CD4-positive, alpha-beta memory T cell (primary cell): ENCODE measurements around the gene NUDT16L1. TPM values are rescaled to one million over a fixed set of nuclear protein-coding genes. Genes with fewer than 3 reads are reported as not detected.

ENCODE experiments used
- CTCF ChIA-PET: fragments of 350-600 bp; sonication (Branson Sonifier 250); formaldehyde crosslinking; loops from one replicate; lab custom pipeline; 2021; ENCODE audit warnings: inconsistent platforms; ENCODE audit not compliant: partially characterized antibody; lab: Charles Lee
- POLR2A ChIA-PET: fragments of 350-600 bp; sonication (Branson Sonifier 250); formaldehyde crosslinking; loops from one replicate; lab custom pipeline; 2021; ENCODE audit not compliant: partially characterized antibody; lab: Charles Lee
- DNase-seq, 5 donors: peaks; one replicate each; pipeline versions ENCODE4 v3.0.0 to v3.0.0-alpha.2; 2020 to 2022; ENCODE audit warnings: mixed read lengths in 1 of 5
- H3K27ac ChIP-seq: one replicate; pipeline ENCODE4 v1.7.0; 2013; ENCODE audit warnings: low read depth, low read length
- H3K27me3 ChIP-seq: 2 replicates; pipeline ENCODE4 v1.7.0; 2013; ENCODE audit warnings: mild to moderate bottlenecking, low read length, moderate library complexity; ENCODE audit not compliant: insufficient read depth
- H3K36me3 ChIP-seq: 2 replicates; pipeline ENCODE4 v1.7.0; 2013; ENCODE audit warnings: mild to moderate bottlenecking, low read length, moderate library complexity; ENCODE audit not compliant: insufficient read depth
- H3K4me1 ChIP-seq: 2 replicates; pipeline ENCODE4 v1.7.0; 2013; ENCODE audit warnings: mild to moderate bottlenecking, low read length, moderate library complexity; ENCODE audit not compliant: insufficient read depth
- H3K4me3 ChIP-seq, 2 donors: one replicate each; pipeline ENCODE4 v1.7.0; 2013; ENCODE audit warnings: low read length in 2 of 2, mild to moderate bottlenecking in 1 of 2
- H3K9me3 ChIP-seq, 2 donors: one replicate each; pipeline ENCODE4 v1.7.0; 2013; ENCODE audit warnings: low read length in 2 of 2, control low read depth in 1 of 2; ENCODE audit not compliant: control insufficient read depth in 1 of 2
- H3K27ac Mint-ChIP-seq, 7 donors: one replicate each; pipeline ENCODE4 v1.8.0; 2020 to 2021; ENCODE audit warnings: mixed read lengths in 7 of 7, mild to moderate bottlenecking in 6 of 7, inconsistent platforms in 3 of 7, moderate library complexity in 3 of 7
- H3K27me3 Mint-ChIP-seq, 2 donors: one replicate each; pipeline ENCODE4 v1.8.0; 2020 to 2021; ENCODE audit warnings: mixed read lengths in 2 of 2
- H3K36me3 Mint-ChIP-seq, 2 donors: one replicate each; pipeline ENCODE4 v1.8.0; 2020 to 2021; ENCODE audit warnings: mixed read lengths in 2 of 2, inconsistent platforms in 1 of 2, mild to moderate bottlenecking in 1 of 2
- H3K4me1 Mint-ChIP-seq, 4 donors: one replicate each; pipeline ENCODE4 v1.8.0; 2020 to 2021; ENCODE audit warnings: mixed read lengths in 4 of 4, mild to moderate bottlenecking in 1 of 4
- H3K4me3 Mint-ChIP-seq, 8 donors: one replicate each; pipeline ENCODE4 v1.8.0; 2020 to 2021; ENCODE audit warnings: mixed read lengths in 8 of 8, mild to moderate bottlenecking in 7 of 8, moderate library complexity in 6 of 8, inconsistent platforms in 3 of 8
- H3K9me3 Mint-ChIP-seq, 8 donors: one replicate each; pipeline ENCODE4 v1.8.0; 2020 to 2021; ENCODE audit warnings: mixed read lengths in 8 of 8, mild to moderate bottlenecking in 5 of 8, inconsistent platforms in 3 of 8, moderate library complexity in 1 of 8
- intact Hi-C: fragments of 100-400 bp; cut with micrococcal nuclease; formaldehyde crosslinking; loops from one replicate; pipeline ENCODE4 v1.15.1; 2023
- polyA plus RNA-seq, 2 donors: library from polyadenylated mRNA; unstranded; fragments of 300-500 nt; fragmentation: Illumina TruSeq; gene quantifications; one replicate each; pipeline ENCODE4 v1.2.3, GENCODE V29; 2021
- total RNA-seq, 2 experiments: library from RNA; stranded (reverse); gene quantifications; one replicate each; pipeline ENCODE4 v1.2.3, GENCODE V29; 2021

NUDT16L1 gene
- total and polyA plus RNA-seq, 4 experiments from 2014 or later, result 52.4 to 125 (median 66.9) TPM

DNA sequence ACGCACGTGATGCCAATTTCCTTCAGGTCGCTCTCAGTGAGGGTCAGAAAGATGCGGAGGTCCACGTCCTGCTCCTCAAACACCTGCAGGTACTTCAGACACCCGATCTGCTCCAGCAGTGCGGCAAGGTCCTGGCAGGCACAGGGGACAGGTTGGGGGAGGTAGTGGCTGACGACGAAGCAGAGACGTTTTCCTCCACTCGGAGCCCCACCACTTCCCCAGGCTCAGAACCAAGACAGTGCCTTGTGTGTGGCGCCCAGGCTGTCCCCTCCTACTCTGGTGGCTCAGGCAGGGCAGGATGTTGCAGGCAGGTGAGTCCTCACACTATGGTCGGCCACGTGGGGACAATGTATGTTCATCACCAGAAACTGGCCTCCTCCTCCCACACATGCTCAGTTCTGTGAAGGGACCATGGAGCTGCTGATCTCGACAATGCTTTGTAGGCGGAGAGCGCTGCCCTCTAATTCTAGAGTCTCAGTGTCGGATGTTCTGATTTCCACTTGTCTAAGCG lies 5.7 kb downstream of the NUDT16L1 start:
- H3K4me1 Mint-ChIP-seq, result peaks cover 0 to 14% (median 7%) of the 10 kb centered on the region in 4 donors
- no peak overlapping the region for H3K4me3 ChIP-seq
- H3K27me3 Mint-ChIP-seq, result no peaks in the 10 kb centered on the region
- DNase-seq, result no peak
- peaks cover 20% of the 10 kb centered on the region for H3K4me1 ChIP-seq
- H3K9me3 ChIP-seq, result no peaks in the 10 kb centered on the region
- no peaks in the 10 kb centered on the region for H3K9me3 Mint-ChIP-seq
- POLR2A ChIA-PET, result interaction anchor here (0.9 to 2.2 kb wide), 4 partner anchors 34 to 104 kb away, joined by 3 to 16 read pairs (median 8); partner anchors contain the start of genes ANKS3, DNAAF8 and ZNF500
- CTCF ChIA-PET, result interaction anchor here (1.1 to 1.4 kb wide), 2 partner anchors 11 to 32 kb away, joined by 3 read pairs; no protein-coding TSS in a partner anchor
- intact Hi-C loops, result no loop called here
- no peak overlapping the region for H3K4me3 Mint-ChIP-seq
- no peak overlapping the region for H3K27ac ChIP-seq
- peaks cover 37% of the 10 kb centered on the region for H3K36me3 ChIP-seq
- peaks cover 10 to 28% of the 10 kb centered on the region in 2 donors for H3K36me3 Mint-ChIP-seq
- peak overlapping the region in 3 of 7 donors; percentile 24 to 48 (median 36) for H3K27ac Mint-ChIP-seq
- no peaks in the 10 kb centered on the region for H3K27me3 ChIP-seq

DNA sequence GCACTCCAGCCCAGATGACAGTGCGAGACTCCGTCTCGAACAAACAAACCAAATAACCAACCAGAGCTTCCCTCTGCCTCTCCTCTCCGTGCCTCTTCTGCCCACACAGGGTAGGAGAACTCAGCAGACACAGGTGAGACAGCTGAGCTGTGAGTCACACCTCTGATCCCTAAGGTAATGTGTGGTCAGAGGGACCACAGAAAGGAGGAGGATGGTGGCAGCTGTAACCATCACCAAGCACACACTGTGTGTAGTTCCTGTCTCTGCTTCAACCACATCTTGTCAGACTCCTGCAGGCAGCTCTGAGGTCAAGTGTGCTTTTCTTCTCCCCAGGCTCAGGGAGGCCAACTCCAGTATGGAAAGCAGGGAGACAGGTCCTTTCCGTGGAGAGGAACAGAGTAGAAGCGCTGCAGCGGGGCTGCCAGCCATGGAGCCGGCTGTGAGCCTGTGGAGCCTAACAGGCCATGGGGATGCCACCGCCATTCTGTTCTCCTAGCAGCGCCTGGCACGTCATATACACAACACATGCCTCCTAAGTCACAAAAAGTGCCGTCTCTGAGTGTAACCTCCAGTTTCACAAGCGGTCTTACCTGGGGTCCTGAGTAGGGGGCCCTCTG lies 7.1 kb downstream of the NUDT16L1 start:
- Histone ChIP-seq H3K36me3 (peaks cover 34% of the 10 kb centered on the region), H3K4me1 (peaks cover 10% of the 10 kb centered on the region), H3K9me3 (no peaks in the 10 kb centered on the region), H3K4me3 (no peak overlapping the region), H3K27me3 (no peaks in the 10 kb centered on the region), H3K27ac (no peak overlapping the region)
- Mint-ChIP-seq H3K27ac (peak overlapping the region in 2 of 7 donors; percentile 27 to 46), H3K4me1 (peaks cover 0 to 19% (median 1%) of the 10 kb centered on the region in 4 donors), H3K9me3 (no peaks in the 10 kb centered on the region), H3K36me3 (peaks cover 13 to 33% of the 10 kb centered on the region in 2 donors), H3K27me3 (no peaks in the 10 kb centered on the region), H3K4me3 (no peak overlapping the region)
- peak in 2 of 5 donors; percentile 34 to 71 for DNase-seq
- intact Hi-C loops, result no loop called here
- ChIA-PET CTCF (interaction anchor here (0.5 to 1.4 kb wide), 4 partner anchors 10 to 453 kb away, joined by 3 read pairs; no protein-coding TSS in a partner anchor), POLR2A (interaction anchor here (1.0 to 2.2 kb wide), 5 partner anchors 34 to 102 kb away, joined by 4 to 16 read pairs (median 5); partner anchors contain the start of genes ANKS3, DNAAF8, ROGDI and ZNF500)

DNA sequence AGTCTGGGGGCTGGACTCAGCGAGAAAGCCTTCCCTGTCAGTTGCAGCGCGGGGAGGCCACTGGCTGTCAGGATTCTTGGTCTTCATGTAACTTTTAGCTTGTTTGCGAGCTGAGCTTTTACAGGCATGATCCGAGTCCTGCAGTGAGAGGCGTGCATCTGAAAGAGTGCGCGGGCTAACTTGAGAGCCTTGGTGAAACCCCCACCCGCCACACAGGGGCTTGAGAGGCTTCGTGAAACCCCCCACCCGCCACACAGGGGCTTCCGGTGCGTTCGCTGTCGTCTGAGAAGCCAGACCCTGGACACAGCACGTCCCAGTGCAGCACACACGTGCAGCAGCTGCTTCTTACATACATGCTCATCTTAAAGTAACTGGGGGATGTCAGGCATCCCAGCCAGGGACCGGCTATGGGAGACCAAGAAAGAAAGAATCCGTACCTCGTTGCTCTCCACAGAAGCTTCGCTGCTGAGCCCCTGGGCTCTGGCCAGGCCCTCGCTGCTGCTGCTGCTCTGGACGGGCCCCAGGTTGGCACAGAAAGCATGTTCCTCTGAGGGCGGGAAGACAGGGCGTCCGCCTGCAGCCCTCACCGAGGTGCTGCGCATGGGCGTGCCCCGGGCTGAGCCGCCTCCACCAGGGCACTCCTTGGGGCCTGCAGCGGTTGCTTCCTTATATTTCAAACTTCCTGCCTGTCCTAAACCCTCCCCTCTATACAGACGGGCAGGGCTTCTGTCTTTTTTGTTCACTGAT lies 7.8 kb downstream of the NUDT16L1 start:
- Histone ChIP-seq H3K4me3 (no peak overlapping the region), H3K9me3 (no peaks in the 10 kb centered on the region), H3K27me3 (no peaks in the 10 kb centered on the region), H3K27ac (no peak overlapping the region), H3K36me3 (peaks cover 27% of the 10 kb centered on the region), H3K4me1 (peaks cover 10% of the 10 kb centered on the region)
- no peak for DNase-seq
- Mint-ChIP-seq H3K9me3 (no peaks in the 10 kb centered on the region), H3K36me3 (peaks cover 13 to 35% of the 10 kb centered on the region in 2 donors), H3K27ac (peak overlapping the region in 1 of 7 donors; percentile 7), H3K4me1 (peaks cover 0 to 19% (median 0%) of the 10 kb centered on the region in 4 donors), H3K27me3 (no peaks in the 10 kb centered on the region), H3K4me3 (no peak overlapping the region)
- ChIA-PET CTCF (interaction anchor here (0.7 kb wide), 1 partner anchor 383 kb away, joined by 3 read pairs; no protein-coding TSS in a partner anchor), POLR2A (interaction anchor here (1.0 to 2.2 kb wide), 4 partner anchors 33 to 101 kb away, joined by 4 to 16 read pairs (median 8); partner anchors contain the start of genes ANKS3, DNAAF8, ROGDI and ZNF500)
- intact Hi-C loops, result no loop called here

DNA sequence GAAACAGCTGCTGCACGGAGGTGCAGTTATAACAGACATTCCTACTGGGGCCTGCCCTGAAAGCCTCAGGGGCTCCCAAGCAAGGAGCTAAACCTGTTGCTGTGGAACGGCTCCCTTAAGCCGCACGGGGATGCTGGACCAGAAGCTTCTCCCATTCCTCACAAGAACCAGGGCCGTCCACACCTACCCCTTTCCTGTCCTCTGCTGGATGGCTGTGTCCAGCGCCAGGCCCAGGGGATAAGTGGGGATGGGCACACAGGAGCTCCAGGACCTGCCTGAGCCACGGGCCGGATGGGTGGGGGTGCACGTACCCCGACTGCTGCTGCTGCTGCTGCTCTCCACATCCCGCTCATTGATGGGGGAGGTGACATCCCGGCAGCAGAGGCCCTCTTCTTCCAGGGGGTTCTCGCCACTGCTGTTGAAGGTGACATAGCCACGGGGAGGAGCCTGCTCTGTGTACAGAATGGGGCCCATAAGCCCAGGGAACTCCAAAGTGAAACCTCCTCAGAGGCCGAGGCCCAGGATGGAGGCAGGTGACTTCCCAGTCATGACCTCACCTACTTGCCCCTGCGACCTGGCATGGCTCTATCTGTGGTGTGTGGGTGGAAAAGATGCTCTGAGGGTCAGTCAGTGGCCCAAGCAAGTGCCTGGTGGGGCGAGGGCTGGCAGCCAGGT lies 8.6 kb downstream of the NUDT16L1 start:
- H3K4me3 ChIP-seq, result no peak overlapping the region
- H3K27me3 ChIP-seq, result no peaks in the 10 kb centered on the region
- peaks cover 19 to 35% of the 10 kb centered on the region in 2 donors for H3K36me3 Mint-ChIP-seq
- H3K4me1 ChIP-seq, result peaks cover 10% of the 10 kb centered on the region
- peak overlapping the region in 3 of 7 donors; percentile 7 to 80 (median 66) for H3K27ac Mint-ChIP-seq
- intact Hi-C loops, result no loop called here
- no peaks in the 10 kb centered on the region for H3K9me3 Mint-ChIP-seq
- POLR2A ChIA-PET, result interaction anchor here (0.9 kb wide), 1 partner anchor 33 kb away, joined by 3 read pairs; the partner anchor contains the start of genes ANKS3 and DNAAF8
- no peaks in the 10 kb centered on the region for H3K27me3 Mint-ChIP-seq
- CTCF ChIA-PET, result no interaction called here
- no peak overlapping the region for H3K27ac ChIP-seq
- peaks cover 23% of the 10 kb centered on the region for H3K36me3 ChIP-seq
- DNase-seq, result no peak
- no peaks in the 10 kb centered on the region for H3K9me3 ChIP-seq
- no peak overlapping the region for H3K4me3 Mint-ChIP-seq
- H3K4me1 Mint-ChIP-seq, result peaks cover 0 to 19% (median under 1%) of the 10 kb centered on the region in 4 donors

DNA sequence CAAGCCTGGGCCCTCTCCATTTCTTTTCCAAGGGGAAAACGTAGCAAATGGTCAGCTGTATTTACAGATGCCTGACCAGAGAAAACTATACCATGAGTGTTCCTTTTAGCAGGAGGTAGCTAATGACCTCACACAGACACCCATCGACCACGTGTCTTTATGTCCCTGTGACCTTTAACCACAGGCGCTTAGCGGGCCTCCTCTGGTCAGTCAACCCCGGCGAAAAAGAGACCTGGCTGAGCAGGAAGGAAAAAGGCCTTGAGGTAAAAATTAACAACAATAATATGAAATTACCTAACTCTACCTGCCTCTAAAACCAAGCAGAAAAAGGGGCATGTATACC lies 9.1 kb downstream of the NUDT16L1 start:
- intact Hi-C loops, result no loop called here
- Mint-ChIP-seq H3K4me3 (no peak overlapping the region), H3K27me3 (no peaks in the 10 kb centered on the region), H3K9me3 (no peaks in the 10 kb centered on the region), H3K27ac (peak overlapping the region in 2 of 7 donors; percentile 66 to 80), H3K36me3 (peaks cover 20 to 38% of the 10 kb centered on the region in 2 donors), H3K4me1 (peaks cover 0 to 19% (median under 1%) of the 10 kb centered on the region in 4 donors)
- H3K4me1 ChIP-seq, result peaks cover 10% of the 10 kb centered on the region
- H3K9me3 ChIP-seq, result no peaks in the 10 kb centered on the region
- no peak for DNase-seq
- H3K27me3 ChIP-seq, result no peaks in the 10 kb centered on the region
- no peak overlapping the region for H3K27ac ChIP-seq
- H3K36me3 ChIP-seq, result peaks cover 23% of the 10 kb centered on the region
- ChIA-PET POLR2A (interaction anchor here (0.7 to 0.9 kb wide), 2 partner anchors 31 to 32 kb away, joined by 3 to 4 read pairs; partner anchors contain the start of genes ANKS3 and DNAAF8), CTCF (no interaction called here)
- no peak overlapping the region for H3K4me3 ChIP-seq

DNA sequence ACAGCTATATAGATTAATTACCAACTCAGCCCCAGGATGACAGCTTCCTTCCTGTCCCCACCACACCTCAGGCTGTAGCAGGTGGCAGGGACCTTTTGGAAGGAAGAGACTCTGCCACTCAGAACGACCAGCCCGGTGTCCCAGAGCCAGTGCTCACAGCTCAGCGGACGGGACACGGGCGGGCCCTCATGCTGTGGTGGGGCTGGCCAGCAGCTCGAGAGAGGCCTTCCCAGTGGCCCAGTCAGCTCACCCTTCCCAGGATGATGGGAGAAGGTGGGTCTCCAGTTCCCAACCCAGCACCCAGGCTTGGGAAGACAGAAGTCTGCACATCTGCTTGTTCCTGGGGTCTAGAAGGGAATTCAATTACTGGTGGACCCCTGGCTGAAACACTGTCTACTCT lies 10.5 kb downstream of the NUDT16L1 start:
- Mint-ChIP-seq H3K9me3 (no peaks in the 10 kb centered on the region), H3K4me3 (no peak overlapping the region), H3K27ac (peak overlapping the region in 2 of 7 donors; percentile 53 to 65), H3K36me3 (peaks cover 20 to 45% of the 10 kb centered on the region in 2 donors), H3K27me3 (no peaks in the 10 kb centered on the region), H3K4me1 (peaks cover 0 to 19% (median under 1%) of the 10 kb centered on the region in 4 donors)
- Histone ChIP-seq H3K4me3 (no peak overlapping the region), H3K4me1 (peaks cover 10% of the 10 kb centered on the region), H3K9me3 (no peaks in the 10 kb centered on the region), H3K27me3 (no peaks in the 10 kb centered on the region), H3K36me3 (peaks cover 23% of the 10 kb centered on the region), H3K27ac (no peak overlapping the region)
- no peak for DNase-seq
- intact Hi-C loops, result no loop called here
- CTCF ChIA-PET, result interaction anchor here (1.6 kb wide), 1 partner anchor 9 kb away, joined by 3 read pairs; no protein-coding TSS in a partner anchor
- POLR2A ChIA-PET, result no interaction called here
